Measurements from ENCODE around the gene TBC1D24. TPM values are rescaled to one million over a fixed set of nuclear protein-coding genes. Genes with fewer than 3 reads are reported as not detected.
"Not testable (repeated sequence)": the region's sequence is repeated elsewhere in the genome, so short reads cannot be mapped to it uniquely, and the experiment has no call there.

The TBC1D24 gene
- polyA plus RNA-seq, 1 experiment = 9.2 TPM

DNA sequence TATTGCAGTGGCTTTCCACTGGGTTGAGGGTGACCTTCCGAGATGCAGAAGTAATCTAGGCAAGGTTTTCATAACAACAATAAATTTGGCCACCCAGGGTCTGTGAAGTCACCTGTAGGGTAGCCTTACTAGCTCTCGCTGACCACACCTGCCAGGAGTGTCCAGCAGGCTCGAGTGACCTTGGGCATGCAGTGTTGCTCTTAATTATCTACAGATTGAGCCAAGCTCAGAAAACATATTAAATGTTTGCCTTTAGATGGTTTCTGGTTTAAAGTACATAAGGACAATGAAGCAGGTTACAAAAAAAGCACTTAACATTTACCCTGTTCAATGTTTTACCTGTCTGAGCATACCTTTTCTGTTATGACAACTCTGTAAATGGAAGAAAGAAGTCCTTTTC lies 1.8 kb downstream of the TBC1D24 start:
- ChIA-PET POLR2A (no interaction called here), CTCF (interaction anchor here (0.6 kb wide), 1 partner anchor 350 kb away, joined by 3 read pairs; no protein-coding TSS in a partner anchor)
- no peaks in the 10 kb centered on the region for H3K27me3 ChIP-seq (ENCODE audit: control insufficient read depth, insufficient read depth, low read length)
- TF ChIP-seq, protein P1, sequence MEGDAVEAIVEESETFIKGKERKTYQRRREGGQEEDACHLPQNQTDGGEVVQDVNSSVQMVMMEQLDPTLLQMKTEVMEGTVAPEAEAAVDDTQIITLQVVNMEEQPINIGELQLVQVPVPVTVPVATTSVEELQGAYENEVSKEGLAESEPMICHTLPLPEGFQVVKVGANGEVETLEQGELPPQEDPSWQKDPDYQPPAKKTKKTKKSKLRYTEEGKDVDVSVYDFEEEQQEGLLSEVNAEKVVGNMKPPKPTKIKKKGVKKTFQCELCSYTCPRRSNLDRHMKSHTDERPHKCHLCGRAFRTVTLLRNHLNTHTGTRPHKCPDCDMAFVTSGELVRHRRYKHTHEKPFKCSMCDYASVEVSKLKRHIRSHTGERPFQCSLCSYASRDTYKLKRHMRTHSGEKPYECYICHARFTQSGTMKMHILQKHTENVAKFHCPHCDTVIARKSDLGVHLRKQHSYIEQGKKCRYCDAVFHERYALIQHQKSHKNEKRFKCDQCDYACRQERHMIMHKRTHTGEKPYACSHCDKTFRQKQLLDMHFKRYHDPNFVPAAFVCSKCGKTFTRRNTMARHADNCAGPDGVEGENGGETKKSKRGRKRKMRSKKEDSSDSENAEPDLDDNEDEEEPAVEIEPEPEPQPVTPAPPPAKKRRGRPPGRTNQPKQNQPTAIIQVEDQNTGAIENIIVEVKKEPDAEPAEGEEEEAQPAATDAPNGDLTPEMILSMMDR (IDR thresholded peaks at IDR 0.05; ENCODE audit: insufficient read depth, low read depth, low read length) = no peak
- peaks cover 2% of the 10 kb centered on the region; the same call in 1 of the 2 replicates for H3K36me3 ChIP-seq (ENCODE audit: control insufficient read depth, insufficient read depth, low read length)
- no peak for DNase-seq (ENCODE audit: low read depth)
- no peak overlapping the region for H3K4me3 ChIP-seq (ENCODE audit: low read depth, low read length)

DNA sequence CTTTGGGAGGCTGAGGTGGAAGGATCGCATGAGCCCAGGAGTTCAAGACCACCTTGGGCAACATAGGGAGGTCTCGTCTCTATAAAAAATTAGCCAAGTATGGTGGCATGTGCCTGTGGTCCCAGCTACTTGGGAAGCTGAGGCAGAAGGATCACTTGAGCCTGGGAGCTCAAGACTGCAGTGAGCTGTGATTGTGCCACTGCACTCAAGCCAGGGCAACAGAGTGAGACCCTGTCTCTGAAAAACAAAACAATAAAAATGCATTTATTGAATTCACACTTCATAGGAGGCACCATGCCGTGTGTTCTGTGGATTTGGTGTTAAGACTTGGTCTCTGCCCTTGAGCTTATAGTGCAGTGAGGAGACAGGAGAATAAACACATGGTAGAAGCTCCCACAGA lies 2.4 kb downstream of the TBC1D24 start:
- TF ChIP-seq, protein P1 (IDR thresholded peaks at IDR 0.05; ENCODE audit: insufficient read depth, low read depth, low read length) = no peak
- H3K27me3 ChIP-seq (ENCODE audit: control insufficient read depth, insufficient read depth, low read length) = no peaks in the 10 kb centered on the region
- POLR2A ChIA-PET = no interaction called here
- H3K4me3 ChIP-seq (ENCODE audit: low read depth, low read length) = no peak overlapping the region
- CTCF ChIA-PET = interaction anchor here (0.6 to 0.9 kb wide), 2 partner anchors 24 to 349 kb away, joined by 3 to 7 read pairs; no protein-coding TSS in a partner anchor
- no peak for DNase-seq (ENCODE audit: low read depth)
- peaks cover 2% of the 10 kb centered on the region; the same call in 1 of the 2 replicates for H3K36me3 ChIP-seq (ENCODE audit: control insufficient read depth, insufficient read depth, low read length)

DNA sequence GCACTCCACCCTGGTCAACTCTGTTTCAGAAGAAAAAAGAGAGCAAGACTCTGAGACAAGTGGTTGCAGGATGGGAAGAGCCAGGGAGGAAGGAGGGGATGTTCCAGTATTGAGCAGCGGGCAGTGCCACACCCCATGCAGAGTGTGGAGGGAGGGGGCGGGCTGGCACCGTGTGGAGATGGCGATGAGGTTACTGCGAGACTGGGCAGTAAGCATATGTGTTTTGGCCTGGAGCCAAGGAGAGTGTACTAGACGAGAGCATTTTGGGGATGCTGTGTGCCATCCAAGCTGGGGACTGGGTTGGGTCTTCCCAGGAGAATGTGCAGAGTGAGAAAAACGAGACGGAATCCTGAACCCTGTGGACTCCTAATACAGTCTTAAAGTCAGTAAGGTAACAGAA lies 3.4 kb downstream of the TBC1D24 start:
- no peaks in the 10 kb centered on the region for H3K27me3 ChIP-seq (ENCODE audit: control insufficient read depth, insufficient read depth, low read length)
- ChIA-PET POLR2A (no interaction called here), CTCF (interaction anchor here (0.9 kb wide), 1 partner anchor 23 kb away, joined by 7 read pairs; no protein-coding TSS in a partner anchor)
- DNase-seq (ENCODE audit: low read depth) = no peak
- peaks cover 2% of the 10 kb centered on the region; the same call in 1 of the 2 replicates for H3K36me3 ChIP-seq (ENCODE audit: control insufficient read depth, insufficient read depth, low read length)
- TF ChIP-seq, protein P1 (IDR thresholded peaks at IDR 0.05; ENCODE audit: insufficient read depth, low read depth, low read length) = no peak
- H3K4me3 ChIP-seq (ENCODE audit: low read depth, low read length) = no peak overlapping the region

DNA sequence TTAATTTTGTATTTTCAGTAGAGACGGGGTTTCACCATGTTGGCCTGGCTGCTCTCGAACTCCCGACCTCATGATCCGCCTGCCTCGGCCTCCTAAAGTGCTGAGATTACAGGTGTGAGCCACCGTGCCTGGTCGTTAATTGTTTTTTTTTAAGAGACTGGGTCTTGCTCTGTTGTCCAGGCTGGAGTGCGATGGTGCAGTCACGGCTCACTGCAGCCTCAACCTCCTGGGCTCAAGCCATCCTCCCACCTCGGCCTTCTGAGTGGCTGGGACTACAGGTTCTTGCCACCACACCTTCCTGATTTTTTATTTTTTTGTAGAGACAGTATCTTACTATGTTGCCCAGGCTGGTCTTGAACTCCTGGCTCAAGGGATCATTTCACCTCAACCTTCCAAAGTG lies 5.1 kb downstream of the TBC1D24 start:
- H3K4me3 ChIP-seq (ENCODE audit: low read depth, low read length); CTCF ChIA-PET; H3K27me3 ChIP-seq (ENCODE audit: control insufficient read depth, insufficient read depth, low read length); DNase-seq (ENCODE audit: low read depth); H3K36me3 ChIP-seq (ENCODE audit: control insufficient read depth, insufficient read depth, low read length); POLR2A ChIA-PET: not testable (repeated sequence)

DNA sequence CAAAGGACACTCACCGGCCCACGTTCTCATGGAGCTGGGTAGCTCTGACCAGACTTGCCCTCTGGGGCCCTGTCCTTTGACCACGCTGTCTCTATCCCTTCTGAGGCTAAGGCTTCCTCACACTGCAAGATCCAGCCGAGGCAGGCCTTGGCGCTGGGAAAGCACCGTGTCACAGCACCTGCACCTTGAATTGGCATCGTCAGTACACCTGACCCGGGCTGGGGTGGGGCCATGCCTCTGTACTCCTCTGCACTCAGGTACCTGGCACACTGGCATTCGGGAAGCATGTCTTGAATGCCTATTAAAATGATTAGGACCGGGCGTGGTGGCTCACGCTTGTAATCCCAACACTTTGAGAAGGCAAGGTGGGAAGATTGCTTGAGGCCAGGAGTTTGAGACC lies 6.0 kb downstream of the TBC1D24 start:
- H3K27me3 ChIP-seq (ENCODE audit: control insufficient read depth, insufficient read depth, low read length) = no peaks in the 10 kb centered on the region
- CTCF ChIA-PET = interaction anchor here (1.2 kb wide), 1 partner anchor 11 kb away, joined by 4 read pairs; no protein-coding TSS in a partner anchor
- DNase-seq (ENCODE audit: low read depth) = no peak
- TF ChIP-seq, protein P1 (IDR thresholded peaks at IDR 0.05; ENCODE audit: insufficient read depth, low read depth, low read length) = no peak
- POLR2A ChIA-PET = no interaction called here
- no peak overlapping the region for H3K4me3 ChIP-seq (ENCODE audit: low read depth, low read length)
- H3K36me3 ChIP-seq (ENCODE audit: control insufficient read depth, insufficient read depth, low read length) = peaks cover 2% of the 10 kb centered on the region; the same call in 1 of the 2 replicates

DNA sequence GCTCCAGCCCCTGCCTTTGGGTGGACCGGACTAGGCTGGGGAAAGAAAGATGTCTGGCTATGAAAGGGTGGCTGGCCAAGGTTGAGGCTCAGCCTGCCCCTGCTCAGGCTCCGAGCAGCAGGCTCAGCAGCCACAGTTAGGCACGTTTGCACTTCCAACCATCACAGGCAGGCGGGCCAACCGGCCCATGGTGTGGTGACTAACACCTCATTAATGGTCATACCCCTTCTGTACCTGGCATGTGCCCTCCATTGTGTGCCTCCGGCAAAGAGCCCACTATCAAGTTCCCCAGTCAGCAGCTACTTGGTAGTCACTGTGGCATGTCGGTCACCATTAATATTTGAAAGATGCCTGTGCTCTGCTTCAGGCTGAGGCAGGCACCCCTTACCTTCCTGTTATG lies 6.7 kb downstream of the TBC1D24 start:
- TF ChIP-seq, protein P1 (IDR thresholded peaks at IDR 0.05; ENCODE audit: insufficient read depth, low read depth, low read length) = no peak
- no peak for DNase-seq (ENCODE audit: low read depth)
- Histone ChIP-seq H3K4me3 (ENCODE audit: low read depth, low read length) (no peak overlapping the region), H3K36me3 (ENCODE audit: control insufficient read depth, insufficient read depth, low read length) (peaks cover 7% of the 10 kb centered on the region), H3K27me3 (ENCODE audit: control insufficient read depth, insufficient read depth, low read length) (no peaks in the 10 kb centered on the region)
- ChIA-PET POLR2A (no interaction called here), CTCF (interaction anchor here (1.2 to 8.3 kb wide), 2 partner anchors 11 to 20 kb away, joined by 4 to 63 read pairs; no protein-coding TSS in a partner anchor)

Measured in BJ (cell line).